CD4-positive, alpha-beta T cell treated with Interleukin-1 beta for 1 hour (primary cell): Measurements from ENCODE around the gene CNTNAP2.

Experiments used
- DNase-seq, 2 donors: peaks; one replicate each; pipeline ENCODE4 v3.0.0-alpha.2; 2020 to 2022

CNTNAP2 gene

GRCh38 chr7:148187471-148187870 lies 2070.9 kb downstream of the CNTNAP2 start:
- DNase-seq, result no peak

GRCh38 chr7:148191391-148192065 lies 2074.9 kb downstream of the CNTNAP2 start:
- no peak for DNase-seq

GRCh38 chr7:148192491-148192890 lies 2075.9 kb downstream of the CNTNAP2 start:
- no peak for DNase-seq

- no peak for DNase-seq
Observed at GRCh38 chr7:148201992-148202391, 2085.4 kb downstream of the CNTNAP2 start.

- no peak for DNase-seq
Observed at GRCh38 chr7:148204639-148205304, 2088.2 kb downstream of the CNTNAP2 start.

- DNase-seq, result no peak
Observed at GRCh38 chr7:148209643-148210190, 2093.1 kb downstream of the CNTNAP2 start.

GRCh38 chr7:148210804-148211325 lies 2094.3 kb downstream of the CNTNAP2 start:
- DNase-seq, result no peak

- no peak for DNase-seq
Observed at GRCh38 chr7:148211740-148212151, 2095.1 kb downstream of the CNTNAP2 start.

- DNase-seq, result no peak
Observed at GRCh38 chr7:148212731-148213130, 2096.1 kb downstream of the CNTNAP2 start.

GRCh38 chr7:148214101-148214500 lies 2097.5 kb downstream of the CNTNAP2 start:
- DNase-seq, result no peak

- no peak for DNase-seq
Observed at GRCh38 chr7:148218603-148219002, 2102.0 kb downstream of the CNTNAP2 start.

- DNase-seq, result no peak
Observed at GRCh38 chr7:148222721-148223120, 2106.1 kb downstream of the CNTNAP2 start.

GRCh38 chr7:148223160-148223559 lies 2106.6 kb downstream of the CNTNAP2 start:
- no peak for DNase-seq

- no peak for DNase-seq
Observed at GRCh38 chr7:148223738-148224137, 2107.1 kb downstream of the CNTNAP2 start.

GRCh38 chr7:148230296-148230695 lies 2113.7 kb downstream of the CNTNAP2 start:
- no peak for DNase-seq

- DNase-seq, result no peak
Observed at GRCh38 chr7:148230883-148231282, 2114.3 kb downstream of the CNTNAP2 start.

GRCh38 chr7:148232784-148233183 lies 2116.2 kb downstream of the CNTNAP2 start:
- DNase-seq, result no peak

GRCh38 chr7:148234715-148235114 lies 2118.1 kb downstream of the CNTNAP2 start:
- no peak for DNase-seq

GRCh38 chr7:148238761-148239325 lies 2122.2 kb downstream of the CNTNAP2 start:
- DNase-seq, result no peak

- DNase-seq, result no peak
Observed at GRCh38 chr7:148241700-148242293, 2125.2 kb downstream of the CNTNAP2 start.

GRCh38 chr7:148242294-148242821 lies 2125.8 kb downstream of the CNTNAP2 start:
- DNase-seq, result no peak

GRCh38 chr7:148245381-148245780 lies 2128.8 kb downstream of the CNTNAP2 start:
- DNase-seq, result no peak

- DNase-seq, result no peak
Observed at GRCh38 chr7:148253629-148254028, 2137.0 kb downstream of the CNTNAP2 start.
